DOHH2 (cell line): ENCODE results near the gene SPARC.

Source experiments
- H3F3A ChIP-seq: fragments of 200-600 bp; sonication (generic), shearing (Covaris generic); 2 replicates; pipeline ENCODE4 v1.6.0; 2016; ENCODE audit warnings: antibody characterized with exemption, mild to moderate bottlenecking; ENCODE audit not compliant: control insufficient read depth, insufficient read depth
- H3K27ac ChIP-seq: fragments of 200-600 bp; sonication (generic); 2 replicates; pipeline ENCODE4 v1.5.1; 2014; ENCODE audit warnings: low read depth, mild to moderate bottlenecking, low read length, moderate library complexity
- H3K27me3 ChIP-seq: fragments of 200-600 bp; sonication (generic); 2 replicates; pipeline ENCODE4 v1.6.1; 2014; ENCODE audit warnings: mild to moderate bottlenecking, low read length, mixed read lengths; ENCODE audit not compliant: control insufficient read depth
- H3K36me3 ChIP-seq: fragments of 200-600 bp; sonication (generic); 2 replicates; pipeline ENCODE4 v1.6.1; 2014; ENCODE audit warnings: mild to moderate bottlenecking, low read length, moderate library complexity, mixed read lengths; ENCODE audit not compliant: control insufficient read depth
- H3K4me1 ChIP-seq: fragments of 200-600 bp; sonication (generic); 2 replicates; pipeline ENCODE4 v1.6.1; 2014; ENCODE audit warnings: mild to moderate bottlenecking, low read length, mixed read lengths; ENCODE audit not compliant: control insufficient read depth
- H3K4me2 ChIP-seq: fragments of 200-600 bp; sonication (generic); 2 replicates; pipeline ENCODE4 v1.6.0; 2014; ENCODE audit warnings: mild to moderate bottlenecking, low read length, moderate library complexity
- H3K4me3 ChIP-seq: fragments of 200-600 bp; sonication (generic); 2 replicates; pipeline ENCODE4 v1.5.1; 2014; ENCODE audit warnings: mild to moderate bottlenecking, low read length, mixed read lengths
- H3K79me2 ChIP-seq: fragments of 200-600 bp; sonication (generic); 2 replicates; pipeline ENCODE4 v1.6.1; 2014; ENCODE audit warnings: mild to moderate bottlenecking, low read length, mixed read lengths; ENCODE audit not compliant: control insufficient read depth
- H3K9me2 ChIP-seq: fragments of 200-600 bp; sonication (generic); replicated peaks from 2 replicates; pipeline ENCODE4 v1.6.1; 2014; ENCODE audit warnings: mild to moderate bottlenecking, low read length, mixed read lengths; ENCODE audit not compliant: control insufficient read depth
- H3K9me3 ChIP-seq: fragments of 200-600 bp; sonication (generic); 2 replicates; pipeline ENCODE4 v1.6.1; 2014; ENCODE audit warnings: antibody characterized with exemption, low read length, mixed read lengths; ENCODE audit not compliant: control insufficient read depth, insufficient read depth
- H4K20me1 ChIP-seq: fragments of 200-600 bp; sonication (generic); 2 replicates; pipeline ENCODE4 v1.6.0; 2014; ENCODE audit warnings: low read depth, mild to moderate bottlenecking, antibody characterized with exemption, low read length, moderate library complexity; ENCODE audit not compliant: control insufficient read depth, insufficient read depth
- EZH2phosphoT487 ChIP-seq: fragments of 200-600 bp; sonication (generic); IDR thresholded peaks from 2 replicates; pipeline ENCODE4 v1.6.1; 2017; ENCODE audit warnings: borderline replicate concordance, mild to moderate bottlenecking, antibody characterized with exemption, low read length, moderate library complexity, mixed read lengths
- TF ChIP-seq, protein P1 (sequence below): fragments of 200-600 bp; sonication (generic); IDR thresholded peaks from one replicate; pipeline ENCODE4 v1.5.1; 2014; ENCODE audit warnings: antibody characterized with exemption, mild to moderate bottlenecking, low read depth, low read length; ENCODE audit not compliant: poor library complexity, severe bottlenecking

Gene SPARC

DNA sequence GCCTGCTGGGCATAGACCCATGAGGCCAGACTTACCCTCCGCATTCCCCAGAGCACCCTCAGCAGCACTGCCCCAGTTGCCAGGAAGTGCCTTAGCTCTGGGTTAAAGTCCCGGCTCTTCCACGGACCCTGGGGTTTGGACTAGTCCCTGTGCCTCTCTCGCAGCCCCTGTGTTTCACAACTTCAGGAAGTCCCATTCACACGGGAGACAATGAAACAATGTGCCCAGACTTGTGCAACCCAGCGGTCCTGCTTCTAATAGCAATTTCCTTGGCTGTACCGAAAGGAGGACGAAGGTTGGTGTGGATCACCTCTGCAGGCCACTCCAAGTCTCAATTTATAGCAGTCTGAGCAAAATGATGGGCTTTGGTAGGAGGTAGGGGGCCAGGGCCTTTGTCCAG lies 53.8 kb downstream of the SPARC start:
- H3K9me2 ChIP-seq, result no peaks in the 10 kb centered on the region
- peaks cover 8% of the 10 kb centered on the region for H3K27me3 ChIP-seq
- H4K20me1 ChIP-seq, result no peaks in the 10 kb centered on the region
- H3K79me2 ChIP-seq, result no peaks in the 10 kb centered on the region
- TF ChIP-seq, protein P1, sequence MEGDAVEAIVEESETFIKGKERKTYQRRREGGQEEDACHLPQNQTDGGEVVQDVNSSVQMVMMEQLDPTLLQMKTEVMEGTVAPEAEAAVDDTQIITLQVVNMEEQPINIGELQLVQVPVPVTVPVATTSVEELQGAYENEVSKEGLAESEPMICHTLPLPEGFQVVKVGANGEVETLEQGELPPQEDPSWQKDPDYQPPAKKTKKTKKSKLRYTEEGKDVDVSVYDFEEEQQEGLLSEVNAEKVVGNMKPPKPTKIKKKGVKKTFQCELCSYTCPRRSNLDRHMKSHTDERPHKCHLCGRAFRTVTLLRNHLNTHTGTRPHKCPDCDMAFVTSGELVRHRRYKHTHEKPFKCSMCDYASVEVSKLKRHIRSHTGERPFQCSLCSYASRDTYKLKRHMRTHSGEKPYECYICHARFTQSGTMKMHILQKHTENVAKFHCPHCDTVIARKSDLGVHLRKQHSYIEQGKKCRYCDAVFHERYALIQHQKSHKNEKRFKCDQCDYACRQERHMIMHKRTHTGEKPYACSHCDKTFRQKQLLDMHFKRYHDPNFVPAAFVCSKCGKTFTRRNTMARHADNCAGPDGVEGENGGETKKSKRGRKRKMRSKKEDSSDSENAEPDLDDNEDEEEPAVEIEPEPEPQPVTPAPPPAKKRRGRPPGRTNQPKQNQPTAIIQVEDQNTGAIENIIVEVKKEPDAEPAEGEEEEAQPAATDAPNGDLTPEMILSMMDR, result no peak
- no peak for TF ChIP-seq EZH2phosphoT487
- no peak overlapping the region for H3K27ac ChIP-seq
- no peaks in the 10 kb centered on the region for H3K4me1 ChIP-seq
- no peak overlapping the region for H3K4me2 ChIP-seq
- H3F3A ChIP-seq, result no peaks in the 10 kb centered on the region
- H3K9me3 ChIP-seq, result no peaks in the 10 kb centered on the region
- H3K4me3 ChIP-seq, result no peak overlapping the region
- H3K36me3 ChIP-seq, result no peaks in the 10 kb centered on the region

DNA sequence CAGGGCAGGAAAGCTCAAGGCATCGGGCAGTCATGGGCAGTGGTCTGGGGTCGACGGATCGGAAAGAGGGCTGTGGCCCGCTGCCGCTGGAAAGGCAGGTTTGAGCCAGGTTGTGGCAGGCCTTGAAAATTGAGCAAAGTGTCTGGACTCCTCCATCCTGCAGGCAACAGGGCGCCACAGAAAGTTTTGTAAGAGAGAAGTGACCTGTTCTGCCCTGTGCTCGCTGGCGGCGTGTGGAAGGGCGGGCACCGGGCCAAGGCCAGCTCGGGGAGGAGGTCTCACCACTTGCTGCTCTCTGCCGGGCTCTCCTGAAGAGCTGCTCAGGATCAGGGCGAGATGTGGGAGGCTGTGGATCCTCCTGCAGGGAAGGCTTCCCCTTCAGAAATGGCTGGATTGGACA lies 54.2 kb downstream of the SPARC start:
- Histone ChIP-seq H3K27ac (no peak overlapping the region), H3K36me3 (no peaks in the 10 kb centered on the region), H3K4me3 (no peak overlapping the region), H3K27me3 (peaks cover 4% of the 10 kb centered on the region), H3K4me1 (no peaks in the 10 kb centered on the region), H3F3A (no peaks in the 10 kb centered on the region), H4K20me1 (no peaks in the 10 kb centered on the region), H3K4me2 (no peak overlapping the region), H3K9me2 (no peaks in the 10 kb centered on the region), H3K79me2 (no peaks in the 10 kb centered on the region), H3K9me3 (no peaks in the 10 kb centered on the region)
- TF ChIP-seq, protein P1, result no peak
- no peak for TF ChIP-seq EZH2phosphoT487

DNA sequence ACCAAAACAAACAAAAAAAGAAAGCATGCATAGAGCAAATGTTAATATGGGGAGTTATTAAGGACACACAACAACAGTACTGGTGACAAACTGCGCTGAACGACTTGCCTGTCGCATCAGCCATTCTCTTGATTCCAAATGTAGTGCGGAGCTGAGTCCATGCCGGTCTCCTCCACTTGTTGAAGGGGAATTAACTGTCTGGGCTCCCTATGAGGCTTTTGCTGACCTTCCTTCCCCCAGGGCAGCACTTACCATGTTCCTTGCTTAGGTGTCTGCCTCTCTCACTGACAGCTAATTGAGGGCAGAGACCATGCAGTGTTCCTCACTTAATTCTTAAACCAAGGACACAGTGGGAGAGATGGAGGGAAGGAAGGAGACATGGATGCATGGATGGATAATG lies 54.8 kb downstream of the SPARC start:
- H3K4me3 ChIP-seq, result no peak overlapping the region
- H3K4me1 ChIP-seq, result no peaks in the 10 kb centered on the region
- H3F3A ChIP-seq, result no peaks in the 10 kb centered on the region
- no peak overlapping the region for H3K4me2 ChIP-seq
- no peaks in the 10 kb centered on the region for H3K9me3 ChIP-seq
- H4K20me1 ChIP-seq, result no peaks in the 10 kb centered on the region
- peaks cover 3% of the 10 kb centered on the region; the same call in 1 of the 2 replicates for H3K27me3 ChIP-seq
- no peaks in the 10 kb centered on the region for H3K9me2 ChIP-seq
- H3K27ac ChIP-seq, result no peak overlapping the region
- no peaks in the 10 kb centered on the region for H3K79me2 ChIP-seq
- TF ChIP-seq, protein P1, result no peak
- no peak for TF ChIP-seq EZH2phosphoT487
- H3K36me3 ChIP-seq, result no peaks in the 10 kb centered on the region

DNA sequence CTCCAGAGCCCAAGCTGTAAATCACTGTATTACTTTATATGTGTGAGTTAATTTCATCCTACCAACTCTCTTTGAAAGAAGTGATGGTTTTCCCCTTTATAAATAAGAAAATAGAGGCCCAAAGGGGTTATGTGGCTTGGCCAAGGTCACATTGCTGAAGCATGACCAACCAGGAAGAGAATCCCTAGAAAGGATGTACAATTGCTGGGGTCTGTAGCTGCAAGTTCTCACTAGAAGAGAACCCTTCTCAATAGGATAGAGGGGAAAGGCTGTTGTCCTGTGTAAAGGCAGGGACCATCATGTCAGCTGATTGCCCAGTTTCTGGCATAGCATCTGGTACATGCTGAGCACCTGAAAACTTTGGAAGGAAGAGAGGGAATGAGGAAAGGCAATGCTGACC lies 56.6 kb downstream of the SPARC start:
- peaks cover 3% of the 10 kb centered on the region; the same call in 1 of the 2 replicates for H3K27me3 ChIP-seq
- no peaks in the 10 kb centered on the region for H3K9me3 ChIP-seq
- H3K79me2 ChIP-seq, result no peaks in the 10 kb centered on the region
- H3K27ac ChIP-seq, result no peak overlapping the region
- no peak overlapping the region for H3K4me2 ChIP-seq
- no peaks in the 10 kb centered on the region for H3K4me1 ChIP-seq
- H4K20me1 ChIP-seq, result no peaks in the 10 kb centered on the region
- H3K9me2 ChIP-seq, result no peaks in the 10 kb centered on the region
- TF ChIP-seq EZH2phosphoT487, result no peak
- TF ChIP-seq, protein P1, result no peak
- H3K36me3 ChIP-seq, result no peaks in the 10 kb centered on the region
- no peaks in the 10 kb centered on the region for H3F3A ChIP-seq
- H3K4me3 ChIP-seq, result no peak overlapping the region
